Effector memory CD8-positive, alpha-beta T cell (primary cell): ENCODE results near the gene KPNA1.
A peak's percentile ranks its signal among the peaks of the same experiment; 100 is the strongest.

Source experiments
- ATAC-seq: fragments of 150-1000 bp; cut with Tn5 transposase; replicated peaks from 2 replicates; pipeline ENCODE4 v1.10.0; 2021; ENCODE audit warnings: mild to moderate bottlenecking, moderate library complexity
- DNase-seq, 3 experiments: peaks; one replicate each; pipeline ENCODE4 v3.0.0; 2021
- H3K27ac Mint-ChIP-seq, 2 donors: one replicate each; pipeline ENCODE4 v1.8.0; 2022; ENCODE audit warnings: mild to moderate bottlenecking in 2 of 2, mixed read lengths in 2 of 2, moderate library complexity in 2 of 2
- H3K27me3 Mint-ChIP-seq, 2 donors: one replicate each; pipeline ENCODE4 v1.8.0; 2022; ENCODE audit warnings: mixed read lengths in 2 of 2
- H3K36me3 Mint-ChIP-seq: one replicate; pipeline ENCODE4 v1.8.0; 2022; ENCODE audit warnings: mild to moderate bottlenecking, moderate library complexity, mixed read lengths; ENCODE audit not compliant: insufficient read depth
- H3K4me1 Mint-ChIP-seq, 2 donors: one replicate each; pipeline ENCODE4 v1.8.0; 2022; ENCODE audit warnings: low read depth in 2 of 2, mixed read lengths in 2 of 2
- H3K4me3 Mint-ChIP-seq, 2 donors: one replicate each; pipeline ENCODE4 v1.8.0; 2022; ENCODE audit warnings: mild to moderate bottlenecking in 2 of 2, mixed read lengths in 2 of 2, moderate library complexity in 2 of 2
- H3K9me3 Mint-ChIP-seq, 2 donors: one replicate each; pipeline ENCODE4 v1.8.0; 2022; ENCODE audit warnings: mixed read lengths in 2 of 2

KPNA1 gene

DNA sequence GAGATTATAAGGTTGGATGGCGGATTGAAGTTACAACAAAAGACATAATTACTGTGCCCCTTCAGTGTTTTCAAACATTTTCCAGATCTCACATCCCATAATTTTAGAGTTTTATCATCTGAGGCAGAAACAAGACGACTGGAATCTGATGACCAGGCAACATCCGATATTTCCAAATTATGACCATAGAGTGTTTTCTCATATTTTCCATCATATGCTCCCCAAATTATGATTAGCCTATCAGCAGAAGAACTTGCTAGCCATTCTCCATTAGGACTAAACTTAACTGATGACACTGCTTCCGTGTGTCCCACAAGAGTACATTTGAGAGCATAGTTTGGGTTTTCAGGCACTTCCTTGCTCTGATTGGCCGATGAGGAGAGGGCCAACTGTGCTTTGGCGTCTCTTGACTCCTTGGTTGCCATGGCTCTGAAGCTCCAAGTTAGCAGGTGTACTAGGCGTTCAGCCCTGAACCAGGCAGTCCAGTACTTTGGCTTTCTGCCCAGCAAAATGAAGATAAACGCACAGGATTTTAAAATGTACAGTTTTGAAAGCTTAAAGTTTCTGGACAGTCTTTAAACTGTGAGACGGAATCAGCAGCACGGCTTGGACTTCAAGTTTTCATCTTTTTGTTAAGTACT is 99.5 kb downstream of the KPNA1 start:
- peak; percentile 35 for ATAC-seq
- Mint-ChIP-seq H3K27me3 (no peaks in the 10 kb centered on the region), H3K27ac (peak overlapping the region; percentile 97 to 99), H3K4me3 (peak overlapping the region; percentile 93 to 96), H3K36me3 (peaks cover 48% of the 10 kb centered on the region), H3K9me3 (no peaks in the 10 kb centered on the region), H3K4me1 (peaks cover 30 to 31% of the 10 kb centered on the region in 2 donors)
- DNase-seq, result peak; percentile 27 to 39 (median 30)

DNA sequence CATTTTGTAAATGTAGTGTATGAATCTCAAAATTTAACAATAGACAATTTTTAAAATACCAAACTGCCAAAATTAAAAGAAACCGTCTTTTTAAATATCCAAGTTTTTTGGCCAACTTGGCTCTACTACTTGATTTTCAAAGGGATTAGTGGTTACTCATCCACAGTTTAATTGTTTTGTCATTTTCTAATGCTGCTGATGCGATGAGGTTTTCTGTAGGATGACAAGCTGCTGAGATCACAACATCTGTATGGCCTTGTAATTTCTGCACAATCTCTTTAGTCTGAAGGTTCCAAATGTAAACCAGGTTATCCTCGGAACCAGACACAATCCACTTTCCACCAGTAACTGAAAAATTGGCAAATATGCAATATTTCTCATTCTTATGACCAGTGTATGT is 100.3 kb downstream of the KPNA1 start:
- Mint-ChIP-seq H3K27me3 (no peaks in the 10 kb centered on the region), H3K36me3 (peaks cover 48% of the 10 kb centered on the region), H3K27ac (peak overlapping the region; percentile 97 to 99), H3K9me3 (no peaks in the 10 kb centered on the region), H3K4me1 (peaks cover 30 to 31% of the 10 kb centered on the region in 2 donors), H3K4me3 (peak overlapping the region; percentile 93 to 96)
- DNase-seq (no peak), ATAC-seq (no peak)

DNA sequence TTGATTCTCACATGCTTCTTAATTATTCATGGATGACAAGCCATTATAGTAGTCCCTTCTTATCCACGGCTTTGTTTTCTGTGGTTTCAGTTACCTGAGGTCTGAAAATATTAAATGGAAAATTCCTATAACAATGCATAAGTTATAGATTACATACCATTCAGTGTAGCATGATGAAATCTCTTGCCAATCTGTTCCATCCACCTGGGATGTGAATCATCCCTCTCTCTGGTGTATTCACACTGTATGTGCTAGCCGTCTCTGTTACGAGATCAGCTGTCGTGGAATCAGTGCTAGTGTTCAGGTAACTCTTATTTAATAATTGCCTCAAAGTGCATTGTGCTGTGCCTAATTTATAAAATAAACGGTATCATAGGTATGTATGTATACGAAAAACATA is 104.1 kb downstream of the KPNA1 start:
- Mint-ChIP-seq H3K27me3 (no peaks in the 10 kb centered on the region), H3K36me3 (peaks cover 43% of the 10 kb centered on the region), H3K27ac (peak overlapping the region in 1 of 2 donors; percentile 49), H3K9me3 (no peaks in the 10 kb centered on the region), H3K4me3 (no peak overlapping the region), H3K4me1 (peaks cover 20 to 21% of the 10 kb centered on the region in 2 donors)
- ATAC-seq, result no peak
- no peak for DNase-seq

DNA sequence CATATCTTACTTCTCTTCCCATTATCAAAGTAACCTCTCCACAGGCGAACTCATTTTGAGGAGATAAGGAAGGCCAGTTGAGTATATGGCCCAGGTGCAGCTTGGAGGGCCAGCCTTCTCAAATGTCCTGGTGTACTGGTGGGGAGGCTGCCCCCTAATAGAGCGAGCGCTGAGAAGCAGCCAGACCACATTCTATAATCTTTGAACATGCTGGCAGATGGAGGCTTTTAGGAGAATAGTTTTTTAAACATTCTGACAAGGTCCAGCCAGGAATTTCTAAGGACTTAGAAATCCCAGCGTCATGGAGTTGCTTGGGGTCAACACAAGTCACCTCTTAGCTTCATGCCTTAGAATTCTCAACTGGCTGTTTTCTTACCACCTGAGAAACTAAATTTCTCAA is 104.6 kb downstream of the KPNA1 start:
- DNase-seq (no peak), ATAC-seq (no peak)
- Mint-ChIP-seq H3K36me3 (peaks cover 39% of the 10 kb centered on the region), H3K4me1 (peaks cover 16 to 17% of the 10 kb centered on the region in 2 donors), H3K9me3 (no peaks in the 10 kb centered on the region), H3K4me3 (no peak overlapping the region), H3K27me3 (no peaks in the 10 kb centered on the region), H3K27ac (no peak overlapping the region)

DNA sequence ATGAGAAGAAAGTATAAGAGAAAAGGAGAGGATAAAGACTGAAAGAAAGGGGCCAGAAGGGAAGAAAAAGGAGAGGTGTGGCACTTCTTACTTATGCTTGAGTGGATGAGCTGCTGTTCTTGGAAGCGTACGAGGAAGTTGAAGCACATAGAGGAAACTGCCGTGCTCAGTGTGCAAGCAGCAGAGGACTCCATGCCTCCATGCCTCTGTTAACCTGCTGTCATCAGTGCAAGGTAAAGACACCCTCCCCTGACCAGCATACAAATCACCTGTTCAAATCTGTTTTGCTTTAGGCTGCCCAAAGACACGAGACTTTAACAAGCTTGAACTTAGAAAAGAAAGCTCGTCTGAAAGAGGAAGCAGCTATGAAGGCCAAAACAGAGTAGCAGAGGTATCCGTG is 105.3 kb downstream of the KPNA1 start:
- Mint-ChIP-seq H3K4me3 (no peak overlapping the region), H3K4me1 (peaks cover 10 to 11% of the 10 kb centered on the region in 2 donors)

DNA sequence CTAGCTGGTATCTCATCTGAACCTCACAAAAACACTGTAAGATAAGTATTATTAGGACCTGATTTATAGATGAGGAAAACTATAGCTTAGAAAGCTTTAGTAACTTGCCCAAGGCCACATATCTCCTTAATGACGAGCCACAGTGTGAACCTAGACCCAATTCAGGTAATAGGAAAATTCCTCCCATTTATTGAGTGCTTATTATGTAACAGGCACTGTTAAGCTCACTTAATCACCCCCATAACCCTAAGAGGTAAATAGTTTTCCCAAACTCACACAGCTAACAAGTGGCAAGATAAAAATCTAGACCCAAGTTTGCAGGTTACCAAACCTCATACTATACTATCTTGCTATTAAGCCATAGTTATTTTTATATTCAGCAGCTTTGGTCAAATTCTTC is 106.8 kb downstream of the KPNA1 start:
- ATAC-seq, result no peak
- no peak overlapping the region for H3K27ac Mint-ChIP-seq
- peaks cover 3 to 6% of the 10 kb centered on the region in 2 donors for H3K4me1 Mint-ChIP-seq

More for the DNA sequence above, 105.3 kb downstream of the KPNA1 start:
- Mint-ChIP-seq H3K27ac (no peak overlapping the region), H3K27me3 (no peaks in the 10 kb centered on the region), H3K9me3 (no peaks in the 10 kb centered on the region), H3K36me3 (peaks cover 41% of the 10 kb centered on the region)
- DNase-seq (no peak), ATAC-seq (no peak)

DNA sequence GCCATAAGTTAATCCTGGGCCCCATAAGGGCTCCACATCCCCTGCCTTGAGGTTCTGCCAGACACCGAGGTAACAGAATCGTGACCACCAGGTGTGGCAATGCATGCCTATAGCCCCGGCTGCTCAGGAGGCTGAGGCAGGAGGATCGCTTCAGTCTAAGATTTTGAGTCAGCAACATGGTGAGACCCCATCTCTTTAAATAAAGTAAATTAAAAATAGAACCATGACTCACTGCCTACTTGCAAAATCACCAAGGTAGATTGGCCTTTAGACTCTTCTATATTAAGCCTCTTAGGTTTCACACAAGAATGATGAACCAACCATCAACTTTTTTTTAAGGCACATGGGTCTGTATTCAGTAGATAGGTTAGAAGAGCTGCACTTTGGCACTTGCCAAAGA is 108.5 kb downstream of the KPNA1 start:
- Mint-ChIP-seq H3K4me3 (no peak overlapping the region), H3K4me1 (peaks cover 1 to 3% of the 10 kb centered on the region in 2 donors), H3K36me3 (peaks cover 21% of the 10 kb centered on the region), H3K9me3 (no peaks in the 10 kb centered on the region), H3K27me3 (no peaks in the 10 kb centered on the region), H3K27ac (no peak overlapping the region)
- DNase-seq, result no peak
- no peak for ATAC-seq

More for the DNA sequence above, 106.8 kb downstream of the KPNA1 start:
- no peak for DNase-seq
- H3K9me3 Mint-ChIP-seq, result no peaks in the 10 kb centered on the region
- peaks cover 36% of the 10 kb centered on the region for H3K36me3 Mint-ChIP-seq
- no peak overlapping the region for H3K4me3 Mint-ChIP-seq
- no peaks in the 10 kb centered on the region for H3K27me3 Mint-ChIP-seq

DNA sequence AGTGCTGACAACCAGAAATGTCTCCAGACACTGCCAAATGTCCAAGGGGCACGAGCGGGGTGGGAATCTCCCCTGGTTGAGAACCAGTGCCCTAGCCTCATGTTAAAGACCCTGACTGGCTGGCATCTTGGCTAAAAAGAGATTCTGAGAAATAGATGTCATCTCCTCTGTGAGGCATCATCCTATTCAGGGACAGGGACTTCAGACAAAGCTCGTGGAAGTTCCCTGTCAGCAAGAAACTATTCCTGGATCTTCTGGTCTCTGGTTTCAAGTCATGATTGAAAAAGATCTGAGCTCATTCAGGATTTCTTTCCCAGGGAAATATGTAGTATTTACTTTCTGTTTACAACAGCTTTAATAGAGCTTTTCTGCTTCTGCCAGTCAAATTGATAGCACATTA is 109.7 kb downstream of the KPNA1 start:
- Mint-ChIP-seq H3K4me3 (no peak overlapping the region), H3K4me1 (peaks cover 0 to 3% of the 10 kb centered on the region in 2 donors), H3K27ac (no peak overlapping the region), H3K27me3 (no peaks in the 10 kb centered on the region), H3K9me3 (no peaks in the 10 kb centered on the region), H3K36me3 (peaks cover 14% of the 10 kb centered on the region)
- DNase-seq (no peak), ATAC-seq (no peak)

DNA sequence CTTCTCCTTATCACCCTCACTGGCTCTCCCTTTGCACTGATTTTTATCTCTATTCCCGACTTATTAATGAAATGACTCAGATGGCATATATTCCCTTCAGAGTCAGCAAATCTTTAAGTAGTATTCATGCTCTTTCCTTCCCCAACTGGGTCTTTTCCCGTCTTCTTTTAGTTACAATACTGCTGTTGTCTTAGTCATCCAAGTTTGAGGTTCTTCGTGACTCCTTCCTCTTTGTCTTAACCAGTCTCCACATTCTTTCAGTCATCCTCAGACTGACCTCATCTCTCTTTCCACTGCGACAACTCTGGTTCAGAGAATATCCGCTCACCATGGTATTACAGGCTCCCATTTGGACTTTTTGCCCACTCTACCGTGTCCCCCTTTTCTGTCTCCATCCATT is 111.2 kb downstream of the KPNA1 start:
- peaks cover 10% of the 10 kb centered on the region for H3K36me3 Mint-ChIP-seq
- no peak overlapping the region for H3K4me3 Mint-ChIP-seq
- H3K9me3 Mint-ChIP-seq, result no peaks in the 10 kb centered on the region
- no peak for DNase-seq
- ATAC-seq, result no peak
- no peak overlapping the region for H3K27ac Mint-ChIP-seq
- peaks cover 0 to 3% of the 10 kb centered on the region in 2 donors for H3K4me1 Mint-ChIP-seq
- H3K27me3 Mint-ChIP-seq, result no peaks in the 10 kb centered on the region

DNA sequence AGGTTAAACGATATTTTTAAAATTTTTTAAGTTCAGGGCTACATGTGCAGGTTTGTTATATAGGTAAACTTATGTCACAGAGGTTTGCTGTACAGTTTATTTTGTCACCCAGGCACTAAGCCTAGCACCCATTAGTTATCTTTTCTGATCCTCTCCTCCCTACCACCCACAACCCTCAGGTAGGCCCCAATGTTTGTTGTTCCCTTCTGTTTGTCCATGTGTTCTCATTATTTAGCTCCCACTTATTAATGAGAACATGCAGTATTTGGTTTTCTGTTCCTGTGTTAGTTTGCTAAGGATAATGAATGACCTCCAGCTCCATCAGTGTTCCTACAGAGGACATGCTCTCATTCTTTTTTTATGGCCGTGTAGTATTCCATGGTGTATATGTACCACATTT is 115.8 kb downstream of the KPNA1 start:
- Mint-ChIP-seq H3K4me1 (peaks cover 3 to 4% of the 10 kb centered on the region in 2 donors), H3K4me3 (no peak overlapping the region)
- ATAC-seq, result no peak

DNA sequence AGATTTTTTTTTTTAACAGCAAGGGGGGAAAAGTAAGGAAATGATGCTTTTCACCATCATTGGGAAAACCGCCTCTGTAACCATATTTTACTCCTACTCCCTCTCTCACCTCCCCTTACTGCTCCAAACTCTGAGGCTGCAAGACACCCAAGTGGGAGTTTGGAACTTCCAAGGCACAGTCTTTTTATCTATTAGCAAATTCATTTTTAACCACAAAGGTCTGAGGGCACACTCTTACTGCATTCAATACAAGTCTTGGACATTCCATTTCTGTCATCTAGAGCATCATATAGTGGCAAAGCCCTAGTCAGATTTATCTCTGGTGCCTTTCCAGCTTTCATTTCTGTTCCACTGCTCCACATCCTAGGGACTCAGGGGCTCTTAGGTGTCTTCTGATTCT is 117.5 kb downstream of the KPNA1 start:
- no peaks in the 10 kb centered on the region for H3K27me3 Mint-ChIP-seq
- DNase-seq, result no peak
- H3K4me3 Mint-ChIP-seq, result no peak overlapping the region
- H3K9me3 Mint-ChIP-seq, result no peaks in the 10 kb centered on the region
- no peaks in the 10 kb centered on the region for H3K36me3 Mint-ChIP-seq
- peaks cover 3 to 4% of the 10 kb centered on the region in 2 donors for H3K4me1 Mint-ChIP-seq
- no peak for ATAC-seq
- no peak overlapping the region for H3K27ac Mint-ChIP-seq

More for the DNA sequence above, 115.8 kb downstream of the KPNA1 start:
- no peak for DNase-seq
- Mint-ChIP-seq H3K9me3 (no peaks in the 10 kb centered on the region), H3K27ac (no peak overlapping the region), H3K36me3 (no peaks in the 10 kb centered on the region), H3K27me3 (no peaks in the 10 kb centered on the region)

DNA sequence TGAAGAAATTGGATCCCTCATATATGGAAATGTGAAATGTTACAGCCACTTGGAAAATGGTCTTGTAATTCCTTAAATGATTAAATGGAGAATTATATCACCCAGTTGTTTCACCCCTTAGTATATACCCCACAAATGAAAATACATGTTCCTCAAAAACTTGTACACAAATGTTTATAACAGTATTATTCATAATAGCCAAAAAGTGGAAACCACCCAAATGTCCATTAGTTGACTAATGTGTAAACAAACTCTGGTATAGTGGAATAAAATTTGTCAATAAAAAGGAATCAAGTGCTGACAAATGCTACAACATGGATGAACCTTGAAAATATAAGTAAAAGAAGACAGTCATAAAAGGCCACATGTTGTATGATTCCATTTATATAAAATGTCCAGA is 118.2 kb downstream of the KPNA1 start:
- H3K9me3 Mint-ChIP-seq, result no peaks in the 10 kb centered on the region
- ATAC-seq (no peak), DNase-seq (no peak)
- H3K4me1 Mint-ChIP-seq, result peaks cover 0 to 4% of the 10 kb centered on the region in 2 donors
- no peak overlapping the region for H3K27ac Mint-ChIP-seq
- no peak overlapping the region for H3K4me3 Mint-ChIP-seq
- H3K36me3 Mint-ChIP-seq, result no peaks in the 10 kb centered on the region
- H3K27me3 Mint-ChIP-seq, result no peaks in the 10 kb centered on the region

DNA sequence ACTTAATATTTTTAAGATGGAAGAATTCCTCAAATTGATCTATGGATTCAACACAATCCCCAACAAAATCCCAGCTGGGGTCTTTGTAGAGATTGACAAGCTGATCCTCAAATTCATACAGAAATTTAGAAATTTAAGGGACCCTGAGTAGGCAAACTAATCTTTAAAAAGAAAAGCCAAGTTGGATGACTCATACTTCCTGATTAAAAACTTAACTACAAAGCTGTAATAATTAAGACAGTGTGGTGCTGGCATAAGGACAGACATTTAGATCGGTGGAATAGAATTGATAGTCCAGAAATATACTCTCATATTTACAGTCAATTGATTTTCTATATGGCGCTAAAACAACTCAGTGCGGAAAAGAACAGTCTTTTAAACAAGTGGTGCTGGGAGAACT is 119.2 kb downstream of the KPNA1 start:
- Mint-ChIP-seq H3K4me3 (no peak overlapping the region), H3K27me3 (no peaks in the 10 kb centered on the region), H3K9me3 (no peaks in the 10 kb centered on the region), H3K36me3 (no peaks in the 10 kb centered on the region), H3K4me1 (peaks cover 0 to 4% of the 10 kb centered on the region in 2 donors), H3K27ac (no peak overlapping the region)
- no peak for DNase-seq
- ATAC-seq, result no peak

DNA sequence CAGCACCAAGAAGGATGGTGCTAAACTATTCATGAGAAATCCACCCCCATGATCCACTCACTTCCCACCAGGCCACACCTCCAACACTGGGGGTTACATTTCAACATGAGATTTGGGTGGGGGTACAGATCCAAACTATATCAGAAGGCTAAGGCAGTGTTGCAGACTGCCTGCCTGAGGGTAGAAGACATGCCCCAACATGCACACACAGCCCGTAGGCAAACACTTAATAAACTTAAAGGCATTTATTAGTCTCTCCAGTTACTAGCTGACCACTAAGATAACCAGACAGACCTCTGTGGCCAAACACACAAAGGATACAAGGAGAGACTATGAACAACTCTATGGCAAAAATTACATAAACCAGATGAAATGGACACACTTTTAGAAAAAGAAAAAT is 120.6 kb downstream of the KPNA1 start:
- H3K27ac Mint-ChIP-seq, result no peak overlapping the region
- no peak for DNase-seq

More for the DNA sequence above, 120.6 kb downstream of the KPNA1 start:
- no peaks in the 10 kb centered on the region for H3K36me3 Mint-ChIP-seq
- ATAC-seq, result no peak
- no peak overlapping the region for H3K4me3 Mint-ChIP-seq
- H3K27me3 Mint-ChIP-seq, result no peaks in the 10 kb centered on the region
- no peaks in the 10 kb centered on the region for H3K9me3 Mint-ChIP-seq
- peaks cover 0 to 4% of the 10 kb centered on the region in 2 donors for H3K4me1 Mint-ChIP-seq
